ENCODE data around the gene ZBTB38. TPM values are rescaled to one million over a fixed set of nuclear protein-coding genes. Genes with fewer than 3 reads are reported as not detected.

Gene ZBTB38
- total and polyA plus RNA-seq, 2 donors (not counting 3 experiments of a cell fraction or from before 2014, with no cell fraction given): 31.1 to 85.2 TPM

DNA sequence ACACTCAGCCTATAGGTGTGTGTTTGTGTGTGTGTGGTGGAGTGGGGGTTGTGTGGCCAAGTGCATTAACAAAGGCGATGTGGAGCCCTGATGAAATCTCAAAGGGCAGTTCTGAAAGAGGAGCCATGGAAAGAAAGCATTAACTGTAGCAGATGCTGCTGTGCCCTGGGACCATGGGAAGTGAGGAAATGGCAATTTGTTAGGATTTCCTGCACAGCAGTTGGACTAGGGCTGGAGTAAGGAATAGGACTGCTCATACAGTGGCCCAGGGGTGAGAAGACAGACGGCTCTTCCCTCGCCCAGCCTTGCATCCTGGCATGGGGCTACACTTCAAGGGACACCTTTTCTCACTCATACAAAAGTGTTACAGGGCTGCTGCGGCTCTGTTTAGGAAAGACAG is 12.3 kb upstream of the ZBTB38 start:
- Histone ChIP-seq H3K9ac (replicated peaks; ENCODE audit: extremely low read depth, insufficient read depth, low read length) (no peak overlapping the region), H3K9me3 (replicated peaks; ENCODE audit: control insufficient read depth, insufficient read depth, low read length) (no peaks in the 10 kb centered on the region), H2AFZ (ENCODE audit: low read depth, low read length) (peak overlapping the region; percentile 16), H3K9me1 (replicated peaks; ENCODE audit: control insufficient read depth, extremely low read depth, insufficient read depth, low read length) (no peaks in the 10 kb centered on the region), H3K27ac (ENCODE audit: insufficient read depth, low read depth, low read length) (no peak overlapping the region), H3K4me3 (replicated peaks in 1 of 3; ENCODE audit: insufficient read depth in 1 of 3, low read depth in 1 of 3, low read length in 3 of 3) (no peak overlapping the region), H3K79me2 (ENCODE audit: control insufficient read depth, insufficient read depth, low read length) (no peaks in the 10 kb centered on the region), H3K36me3 (ENCODE audit: control insufficient read depth in 2 of 2, extremely low read depth in 1 of 2, insufficient read depth in 2 of 2, low read length in 2 of 2) (no peaks in the 10 kb centered on the region), H4K20me1 (replicated peaks; ENCODE audit: control insufficient read depth, extremely low read depth, insufficient read depth, low read length) (no peaks in the 10 kb centered on the region), H3K27me3 (ENCODE audit: control insufficient read depth in 2 of 2, insufficient read depth in 2 of 2, low read length in 2 of 2) (peaks cover 6 to 16% of the 10 kb centered on the region in 2 experiments), H3K4me2 (ENCODE audit: insufficient read depth, low read length) (no peak overlapping the region), H3K4me1 (ENCODE audit: control insufficient read depth, extremely low read depth, insufficient read depth, low read length) (peaks cover 4% of the 10 kb centered on the region)
- ChIA-PET CTCF (no interaction called here), POLR2A (no interaction called here)
- intact Hi-C loops (cut with micrococcal nuclease) (no loop called here), dilution Hi-C loops (cut with MboI; ENCODE audit: extremely low pct_ligation_motif_present, low sequenced_read_pairs) (no loop called here)
- peak; percentile 39 for DNase-seq (ENCODE audit: low read depth, low spot score)
- no peak for TF ChIP-seq EZH2 (IDR thresholded peaks at IDR 0.05; ENCODE audit: borderline replicate concordance, low read depth, low read length, severe bottlenecking)
- TF ChIP-seq, protein P1, sequence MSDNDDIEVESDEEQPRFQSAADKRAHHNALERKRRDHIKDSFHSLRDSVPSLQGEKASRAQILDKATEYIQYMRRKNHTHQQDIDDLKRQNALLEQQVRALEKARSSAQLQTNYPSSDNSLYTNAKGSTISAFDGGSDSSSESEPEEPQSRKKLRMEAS (IDR thresholded peaks at IDR 0.05; ENCODE audit: insufficient read depth, insufficient read length): no peak
- FAIRE-seq: peak; percentile 59
- BruUV-seq (replicated peaks): no TSS peak

DNA sequence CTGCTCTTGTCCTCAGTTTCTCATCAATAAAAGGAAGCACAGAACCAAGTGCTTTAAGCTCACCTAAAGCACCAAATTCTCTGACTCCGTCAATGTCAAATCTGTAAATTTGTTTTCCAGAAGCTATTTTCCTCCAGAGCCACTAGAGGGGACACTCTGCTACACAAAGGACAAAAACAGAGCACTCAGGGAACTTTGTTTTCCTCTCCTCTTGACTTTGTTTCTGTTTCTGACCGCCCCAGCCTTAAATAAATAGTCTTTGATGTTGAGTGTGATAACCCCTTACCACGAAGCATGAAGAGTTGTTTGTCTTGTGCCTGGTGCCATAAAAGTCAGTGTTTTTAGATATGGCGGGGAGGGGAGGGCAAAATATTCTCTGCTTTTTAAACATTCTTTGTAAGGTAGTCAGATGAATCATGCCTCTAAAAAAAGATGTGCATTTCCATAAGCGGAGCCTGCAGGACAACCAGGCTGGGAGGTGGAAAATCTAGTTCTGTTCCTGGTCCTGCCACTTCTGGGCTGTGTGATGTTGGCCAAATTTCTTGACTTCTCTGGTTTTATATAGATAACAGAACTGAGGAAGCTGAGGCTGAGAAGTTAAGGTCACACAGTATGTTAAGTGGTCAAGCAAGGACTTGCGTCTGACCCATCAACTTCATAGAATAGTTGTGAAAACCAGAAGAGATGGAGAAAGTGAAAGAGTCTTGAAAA is 7.3 kb upstream of the ZBTB38 start:
- H3K27ac ChIP-seq (ENCODE audit: insufficient read depth, low read depth, low read length): peak overlapping the region; percentile 53
- no peaks in the 10 kb centered on the region for H3K27me3 ChIP-seq (ENCODE audit: control insufficient read depth in 2 of 2, insufficient read depth in 2 of 2, low read length in 2 of 2)
- H4K20me1 ChIP-seq (replicated peaks; ENCODE audit: control insufficient read depth, extremely low read depth, insufficient read depth, low read length): no peaks in the 10 kb centered on the region
- H3K4me2 ChIP-seq (ENCODE audit: insufficient read depth, low read length): peak overlapping the region; percentile 63
- H3K9me3 ChIP-seq (replicated peaks; ENCODE audit: control insufficient read depth, insufficient read depth, low read length): no peaks in the 10 kb centered on the region
- FAIRE-seq: peak; percentile 68
- H3K79me2 ChIP-seq (ENCODE audit: control insufficient read depth, insufficient read depth, low read length): no peaks in the 10 kb centered on the region
- no peak for TF ChIP-seq POLR2A (IDR thresholded peaks at IDR 0.05; ENCODE audit: low read depth, low read length)
- TF ChIP-seq, protein P1 (IDR thresholded peaks at IDR 0.05; ENCODE audit: insufficient read depth, insufficient read length): no peak
- peak; percentile 34 for TF ChIP-seq JUN (IDR thresholded peaks at IDR 0.05; ENCODE audit: borderline replicate concordance, insufficient read depth, insufficient read length, low read depth)
- TF ChIP-seq, protein P2, sequence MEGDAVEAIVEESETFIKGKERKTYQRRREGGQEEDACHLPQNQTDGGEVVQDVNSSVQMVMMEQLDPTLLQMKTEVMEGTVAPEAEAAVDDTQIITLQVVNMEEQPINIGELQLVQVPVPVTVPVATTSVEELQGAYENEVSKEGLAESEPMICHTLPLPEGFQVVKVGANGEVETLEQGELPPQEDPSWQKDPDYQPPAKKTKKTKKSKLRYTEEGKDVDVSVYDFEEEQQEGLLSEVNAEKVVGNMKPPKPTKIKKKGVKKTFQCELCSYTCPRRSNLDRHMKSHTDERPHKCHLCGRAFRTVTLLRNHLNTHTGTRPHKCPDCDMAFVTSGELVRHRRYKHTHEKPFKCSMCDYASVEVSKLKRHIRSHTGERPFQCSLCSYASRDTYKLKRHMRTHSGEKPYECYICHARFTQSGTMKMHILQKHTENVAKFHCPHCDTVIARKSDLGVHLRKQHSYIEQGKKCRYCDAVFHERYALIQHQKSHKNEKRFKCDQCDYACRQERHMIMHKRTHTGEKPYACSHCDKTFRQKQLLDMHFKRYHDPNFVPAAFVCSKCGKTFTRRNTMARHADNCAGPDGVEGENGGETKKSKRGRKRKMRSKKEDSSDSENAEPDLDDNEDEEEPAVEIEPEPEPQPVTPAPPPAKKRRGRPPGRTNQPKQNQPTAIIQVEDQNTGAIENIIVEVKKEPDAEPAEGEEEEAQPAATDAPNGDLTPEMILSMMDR (IDR thresholded peaks at IDR 0.05; ENCODE audit: extremely low read depth in 1 of 2, insufficient read depth in 1 of 2, low read depth in 1 of 2, low read length in 2 of 2): peak; percentile 69 to 72
- peak; percentile 66 for TF ChIP-seq POLR2AphosphoS5 (IDR thresholded peaks at IDR 0.05; ENCODE audit: insufficient read depth, low read depth, low read length)
- peak; percentile 95 for TF ChIP-seq GATA2 (IDR thresholded peaks at IDR 0.05; ENCODE audit: insufficient read depth, insufficient read length, low read depth, low read length)
- TF ChIP-seq EZH2 (IDR thresholded peaks at IDR 0.05; ENCODE audit: borderline replicate concordance, low read depth, low read length, severe bottlenecking): no peak
- TF ChIP-seq MYC (IDR thresholded peaks at IDR 0.05; ENCODE audit: low read depth, low read length): no peak
- peak; percentile 77 for TF ChIP-seq FOS (IDR thresholded peaks at IDR 0.05; ENCODE audit: borderline replicate concordance, insufficient read depth, low read length)
- H3K9ac ChIP-seq (replicated peaks; ENCODE audit: extremely low read depth, insufficient read depth, low read length): peak overlapping the region; percentile 32
- H3K4me1 ChIP-seq (ENCODE audit: control insufficient read depth, extremely low read depth, insufficient read depth, low read length): peaks cover 18% of the 10 kb centered on the region
- CTCF ChIA-PET: interaction anchor here (0.7 to 5.2 kb wide), 41 partner anchors 9 to 200 kb away, joined by 3 to 153 read pairs (median 8); partner anchors contain the start of gene PXYLP1
- dilution Hi-C loops (cut with MboI; ENCODE audit: extremely low pct_ligation_motif_present, low sequenced_read_pairs): no loop called here
- no TSS peak for BruUV-seq (replicated peaks)
- DNase-seq (ENCODE audit: low read depth, low spot score): peak; percentile 92
- H3K36me3 ChIP-seq (ENCODE audit: control insufficient read depth in 2 of 2, extremely low read depth in 1 of 2, insufficient read depth in 2 of 2, low read length in 2 of 2): no peaks in the 10 kb centered on the region
- H3K4me3 ChIP-seq (replicated peaks in 1 of 3; ENCODE audit: insufficient read depth in 1 of 3, low read depth in 1 of 3, low read length in 3 of 3): peak overlapping the region in 1 of 3 experiments; percentile 31
- no peaks in the 10 kb centered on the region for H3K9me1 ChIP-seq (replicated peaks; ENCODE audit: control insufficient read depth, extremely low read depth, insufficient read depth, low read length)
- peak overlapping the region; percentile 66 for H2AFZ ChIP-seq (ENCODE audit: low read depth, low read length)
- POLR2A ChIA-PET: interaction anchor here (0.5 to 0.7 kb wide), 2 partner anchors 44 to 81 kb away, joined by 3 read pairs; no protein-coding TSS in a partner anchor
- intact Hi-C loops (cut with micrococcal nuclease): loop anchor here (1.0 to 2.0 kb wide), 6 partner anchors 49 to 200 kb away; no protein-coding TSS in a partner anchor

All from endothelial cell of umbilical vein (primary cell).